Neural cell (in vitro differentiated cells): Measurements from ENCODE around the gene TBC1D23.

Source experiments
- CTCF ChIP-seq: fragments of 450-650 bp; IDR thresholded peaks from 2 replicates; pipeline ENCODE4 v1.5.1; 2014; ENCODE audit warnings: antibody characterized with exemption, mild to moderate bottlenecking, moderate library complexity; ENCODE audit not compliant: poor library complexity, severe bottlenecking
- EP300 ChIP-seq: fragments of 450-650 bp; conservative IDR thresholded peaks from 2 replicates; pipeline ENCODE4 v1.6.1; 2014; ENCODE audit warnings: antibody characterized with exemption, mild to moderate bottlenecking, moderate library complexity; ENCODE audit not compliant: poor library complexity, severe bottlenecking
- EZH2 ChIP-seq: fragments of 200-600, 300-800 bp; shearing (Covaris generic), sonication (generic); IDR thresholded peaks from 2 replicates; pipeline ENCODE4 v1.6.1; 2014; ENCODE audit warnings: antibody characterized with exemption, low read length, borderline replicate concordance, mild to moderate bottlenecking; ENCODE audit not compliant: insufficient read depth, poor library complexity, severe bottlenecking
- MXI1 ChIP-seq: fragments of 450-650 bp; conservative IDR thresholded peaks from 2 replicates; pipeline ENCODE4 v1.6.1; 2014; ENCODE audit warnings: antibody characterized with exemption, mild to moderate bottlenecking; ENCODE audit not compliant: poor library complexity, severe bottlenecking
- POLR2AphosphoS5 ChIP-seq: IDR thresholded peaks from 2 replicates; pipeline ENCODE4 v1.6.1; 2012
- REST ChIP-seq: IDR thresholded peaks from 2 replicates; pipeline ENCODE4 v1.6.1; 2012; ENCODE audit warnings: borderline replicate concordance
- SMC3 ChIP-seq: fragments of 450-650 bp; conservative IDR thresholded peaks from 2 replicates; pipeline ENCODE4 v1.6.1; 2014; ENCODE audit warnings: antibody characterized with exemption, mild to moderate bottlenecking, moderate library complexity; ENCODE audit not compliant: poor library complexity
- TAF1 ChIP-seq: IDR thresholded peaks from 2 replicates; pipeline ENCODE4 v1.6.1; 2012; ENCODE audit warnings: low read depth

GRCh38 chr3:100317912-100318311, 57.1 kb downstream of the TBC1D23 start:
- no peak for TF ChIP-seq CTCF
- TF ChIP-seq EZH2 = no peak
- no peak for TF ChIP-seq EP300
- no peak for TF ChIP-seq POLR2AphosphoS5
- no peak for TF ChIP-seq REST
- no peak for TF ChIP-seq MXI1
- no peak for TF ChIP-seq TAF1
- no peak for TF ChIP-seq SMC3
